HG03139 (cell line): Measurements from ENCODE around the gene SCG3.

Experiments
- ATAC-seq: cut with Tn5 transposase; IDR thresholded peaks from one replicate; pipeline ENCODE4 v1.9.1; 2021; ENCODE audit not compliant: unreplicated experiment

SCG3 gene

GRCh38 chr15:51677452-51677851 lies 3.9 kb upstream of the SCG3 start:
- ATAC-seq: no peak

GRCh38 chr15:51678096-51678495 lies 3.2 kb upstream of the SCG3 start:
- no peak for ATAC-seq

GRCh38 chr15:51680321-51680720 lies 982 bp upstream of the SCG3 start:
- no peak for ATAC-seq

GRCh38 chr15:51687565-51687964 lies 6.3 kb downstream of the SCG3 start:
- no peak for ATAC-seq

- no peak for ATAC-seq
Measured at GRCh38 chr15:51688863-51689262, 7.6 kb downstream of the SCG3 start.

GRCh38 chr15:51692154-51692553 lies 10.9 kb downstream of the SCG3 start:
- ATAC-seq: no peak

GRCh38 chr15:51696566-51696965 lies 15.3 kb downstream of the SCG3 start:
- ATAC-seq: no peak

- no peak for ATAC-seq
Measured at GRCh38 chr15:51697163-51697562, 15.9 kb downstream of the SCG3 start.

GRCh38 chr15:51699373-51699772 lies 18.1 kb downstream of the SCG3 start:
- ATAC-seq: no peak

- ATAC-seq: no peak
Measured at GRCh38 chr15:51702710-51703109, 21.4 kb downstream of the SCG3 start.

GRCh38 chr15:51706291-51706690 lies 25.0 kb downstream of the SCG3 start:
- ATAC-seq: no peak

- no peak for ATAC-seq
Measured at GRCh38 chr15:51706926-51707608, 25.8 kb downstream of the SCG3 start.

- no peak for ATAC-seq
Measured at GRCh38 chr15:51708013-51708412, 26.7 kb downstream of the SCG3 start.

- ATAC-seq: no peak
Measured at GRCh38 chr15:51709031-51709430, 27.7 kb downstream of the SCG3 start.

- no peak for ATAC-seq
Measured at GRCh38 chr15:51714162-51714561, 32.9 kb downstream of the SCG3 start.

GRCh38 chr15:51714911-51715310 lies 33.6 kb downstream of the SCG3 start:
- ATAC-seq: no peak

GRCh38 chr15:51718219-51718618 lies 36.9 kb downstream of the SCG3 start:
- no peak for ATAC-seq

GRCh38 chr15:51718746-51719145 lies 37.4 kb downstream of the SCG3 start:
- ATAC-seq: no peak

GRCh38 chr15:51720201-51720995 lies 39.1 kb downstream of the SCG3 start:
- no peak for ATAC-seq

GRCh38 chr15:51721199-51721960 lies 40.1 kb downstream of the SCG3 start:
- ATAC-seq: no peak

GRCh38 chr15:51724199-51724598 lies 42.9 kb downstream of the SCG3 start:
- no peak for ATAC-seq

- no peak for ATAC-seq
Measured at GRCh38 chr15:51724673-51725072, 43.4 kb downstream of the SCG3 start.
